Right ventricle myocardium superior (tissue), 1 donor: ENCODE data around the gene CACNG4. TPM values are rescaled to one million over a fixed set of nuclear protein-coding genes. Genes with fewer than 3 reads are reported as not detected.
"Not testable (repeated sequence)": the region's sequence is repeated elsewhere in the genome, so short reads cannot be mapped to it uniquely, and the experiment has no call there.

ENCODE experiments used
- ATAC-seq: fragments of 200-7000 bp; cut with Tn5 transposase; one replicate; pipeline ENCODE4 v1.9.1; 2020; ENCODE audit warnings: mild to moderate bottlenecking; ENCODE audit not compliant: poor library complexity
- DNase-seq: peaks from one replicate; pipeline ENCODE4 v3.0.0-alpha.2; 2020
- intact Hi-C: fragments of 100-400 bp; cut with DNase I; formaldehyde crosslinking; loops from one replicate; pipeline ENCODE4 v1.11.2; 2022
- total RNA-seq: library from RNA; stranded (reverse); fragmentation: NEBNext Ultra II Directional; extraction: Animal tissue kit (Norgen Biotek cat#: 25700); gene quantifications from one replicate; pipeline ENCODE4 v1.2.1, GENCODE V29; 2021
- donor health status: DM: no; HTN: yes; CAD: no; lungs with severe emphysema.

Gene CACNG4
- total RNA-seq, 1 donor from 2014 or later: not detected

- no peak for DNase-seq
- no peak for ATAC-seq
- intact Hi-C loops: no loop called here
Measured at GRCh38 chr17:66956941-66957340, 7.6 kb upstream of the CACNG4 start.

- ATAC-seq: no peak
- no peak for DNase-seq
- intact Hi-C loops: no loop called here
Measured at GRCh38 chr17:66957343-66957742, 7.2 kb upstream of the CACNG4 start.

- intact Hi-C loops: no loop called here
- ATAC-seq: no peak
- DNase-seq: no peak
Measured at GRCh38 chr17:66957951-66958579, 6.4 kb upstream of the CACNG4 start.

- DNase-seq (no peak), ATAC-seq (no peak)
- intact Hi-C loops: no loop called here
Measured at GRCh38 chr17:66959641-66960375, 4.7 kb upstream of the CACNG4 start.

- DNase-seq: no peak
- no peak for ATAC-seq
- intact Hi-C loops: no loop called here
Measured at GRCh38 chr17:66960613-66961012, 3.9 kb upstream of the CACNG4 start.

GRCh38 chr17:66963521-66963908, 992 bp upstream of the CACNG4 start:
- ATAC-seq (no peak), DNase-seq (no peak)
- intact Hi-C loops: no loop called here

- no peak for ATAC-seq
- DNase-seq: no peak
- intact Hi-C loops: no loop called here
Measured at GRCh38 chr17:66964930-66965800, 658 bp downstream of the CACNG4 start.

GRCh38 chr17:66965801-66966262, 1.3 kb downstream of the CACNG4 start:
- no peak for ATAC-seq
- DNase-seq: no peak
- intact Hi-C loops: no loop called here

- intact Hi-C loops: no loop called here
- DNase-seq (no peak), ATAC-seq (no peak)
Measured at GRCh38 chr17:66966298-66966697, 1.8 kb downstream of the CACNG4 start.

GRCh38 chr17:66966704-66967418, 2.4 kb downstream of the CACNG4 start:
- DNase-seq: no peak
- intact Hi-C loops: no loop called here
- no peak for ATAC-seq

GRCh38 chr17:66967837-66968543, 3.5 kb downstream of the CACNG4 start:
- no peak for ATAC-seq
- intact Hi-C loops: no loop called here
- DNase-seq: no peak

GRCh38 chr17:66968916-66969315, 4.4 kb downstream of the CACNG4 start:
- intact Hi-C loops: no loop called here
- ATAC-seq (no peak), DNase-seq (no peak)

- no peak for DNase-seq
- no peak for ATAC-seq
- intact Hi-C loops: no loop called here
Measured at GRCh38 chr17:66970140-66970539, 5.6 kb downstream of the CACNG4 start.

- DNase-seq (no peak), ATAC-seq (no peak)
- intact Hi-C loops: no loop called here
Measured at GRCh38 chr17:66970797-66971196, 6.3 kb downstream of the CACNG4 start.

GRCh38 chr17:66971264-66971663, 6.8 kb downstream of the CACNG4 start:
- ATAC-seq: no peak
- intact Hi-C loops: no loop called here
- DNase-seq: no peak

- DNase-seq: no peak
- intact Hi-C loops: no loop called here
- ATAC-seq: no peak
Measured at GRCh38 chr17:66971730-66972441, 7.4 kb downstream of the CACNG4 start.

GRCh38 chr17:66972442-66972830, 7.9 kb downstream of the CACNG4 start:
- DNase-seq, intact Hi-C loops, ATAC-seq: not testable (repeated sequence)

GRCh38 chr17:66975188-66975587, 10.7 kb downstream of the CACNG4 start:
- no peak for ATAC-seq
- intact Hi-C loops: no loop called here

More at GRCh38 chr17:66975188-66975587, 10.7 kb downstream of the CACNG4 start:
- no peak for DNase-seq
